ENCODE data around the gene OR51D1.

GRCh38 chr11:4639931-4640330, 2.7 kb downstream of the OR51D1 start:
- TF ChIP-seq REST (IDR thresholded peaks at IDR 0.05; ENCODE audit: insufficient read depth in 1 of 2, low read depth in 2 of 2, low read length in 2 of 2) (no peak), TAF1 (IDR thresholded peaks at IDR 0.05; ENCODE audit: borderline replicate concordance, insufficient read depth, low read length) (no peak), SIN3A (IDR thresholded peaks at IDR 0.05; ENCODE audit: borderline replicate concordance, insufficient read depth, low read length) (no peak)

Data from PFSK-1 (cell line).